Activated T-cell treated with anti-CD3 and anti-CD28 coated beads, Interleukin-2, amount 50 U/mL, for 4 hours (primary cell): ENCODE results near the gene LINC01488. TPM values are rescaled to one million over a fixed set of nuclear protein-coding genes. Genes with fewer than 3 reads are reported as not detected.

Source experiments
- ATAC-seq, 2 donors: fragments of 200-7000 bp; cut with Tn5 transposase; one replicate each; pipeline ENCODE4 v1.10.0; 2021
- DNase-seq: peaks from one replicate; pipeline ENCODE4 v3.0.0-alpha.2; 2020
- H3K27me3 Mint-ChIP-seq: one replicate; pipeline ENCODE4 v1.8.0; 2021; ENCODE audit warnings: low read depth, mixed read lengths
- H3K36me3 Mint-ChIP-seq: one replicate; pipeline ENCODE4 v1.8.0; 2022; ENCODE audit warnings: mixed read lengths; ENCODE audit not compliant: insufficient read depth
- H3K4me1 Mint-ChIP-seq: one replicate; pipeline ENCODE4 v1.8.0; 2021; ENCODE audit warnings: low read depth, mixed read lengths
- H3K4me3 Mint-ChIP-seq: one replicate; pipeline ENCODE4 v1.8.0; 2021; ENCODE audit warnings: mild to moderate bottlenecking, moderate library complexity, mixed read lengths
- H3K9me3 Mint-ChIP-seq: one replicate; pipeline ENCODE4 v1.8.0; 2021; ENCODE audit warnings: mixed read lengths
- total RNA-seq, 3 donors: library from RNA; stranded (reverse); gene quantifications; one replicate each; pipeline ENCODE4 v1.2.1, GENCODE V29; 2021

Gene LINC01488
- total RNA-seq, 3 donors from 2014 or later, result not detected

DNA sequence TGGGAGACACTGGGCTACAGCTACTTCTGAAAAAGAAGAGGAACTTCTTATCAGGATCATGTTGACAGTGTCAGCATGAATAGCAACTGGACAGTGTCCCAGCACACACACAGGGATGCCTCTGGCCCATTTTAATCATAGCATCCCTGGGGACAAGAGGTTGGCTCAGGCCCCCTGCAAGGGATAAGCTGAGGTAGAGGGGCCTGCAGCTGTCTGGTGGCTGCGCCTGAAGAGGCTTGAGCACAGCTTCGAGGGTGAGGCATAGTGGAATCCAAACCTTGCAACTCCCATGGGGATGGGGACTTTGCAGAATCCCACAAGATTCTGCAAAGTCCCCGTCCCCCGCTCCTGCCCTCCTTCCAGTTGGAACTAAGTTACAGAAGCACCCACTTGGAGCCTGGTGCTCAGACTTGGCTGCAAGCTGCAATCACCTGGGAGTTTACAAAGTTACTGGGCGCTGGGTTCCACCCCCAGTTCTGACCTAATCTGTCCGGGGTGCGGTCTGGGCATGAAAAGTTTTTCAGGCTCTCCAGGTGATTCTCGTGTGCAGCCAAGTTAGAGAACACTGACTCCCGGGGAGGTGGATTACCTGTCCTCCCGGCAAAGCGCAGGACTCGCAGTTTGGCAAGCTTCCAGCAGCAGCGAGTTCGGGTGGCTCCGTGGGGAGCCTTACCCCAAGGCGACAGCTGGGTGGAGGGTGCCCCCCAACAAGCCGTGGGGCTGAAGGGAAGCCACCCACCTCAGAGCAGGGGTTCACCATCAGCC, 16.0 kb upstream of the LINC01488 start:
- H3K27me3 Mint-ChIP-seq, result peaks cover 18% of the 10 kb centered on the region
- no peak overlapping the region for H3K4me3 Mint-ChIP-seq
- ATAC-seq (no peak), DNase-seq (no peak)
- H3K9me3 Mint-ChIP-seq, result peaks cover 10% of the 10 kb centered on the region
- no peaks in the 10 kb centered on the region for H3K4me1 Mint-ChIP-seq
- no peaks in the 10 kb centered on the region for H3K36me3 Mint-ChIP-seq

DNA sequence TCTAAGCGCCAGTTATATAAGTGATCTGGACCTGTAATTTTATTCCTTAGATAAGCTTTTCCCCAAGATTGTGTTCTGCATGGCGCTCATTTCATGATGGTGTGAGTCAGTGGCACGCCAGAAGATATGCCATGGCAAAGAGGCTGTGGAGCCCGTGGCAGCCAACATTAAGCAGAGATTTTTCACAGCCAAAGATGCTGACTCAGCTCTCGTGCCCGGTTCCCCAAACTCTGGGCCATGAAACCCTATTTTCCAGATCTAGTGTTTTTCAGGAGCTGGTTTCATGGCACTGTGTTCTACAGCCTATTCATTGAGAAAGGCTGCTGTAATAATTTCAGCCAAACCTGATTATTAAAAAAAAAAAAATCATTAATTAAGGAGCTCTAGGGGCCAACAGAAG, 15.4 kb upstream of the LINC01488 start:
- no peak overlapping the region for H3K4me3 Mint-ChIP-seq

DNA sequence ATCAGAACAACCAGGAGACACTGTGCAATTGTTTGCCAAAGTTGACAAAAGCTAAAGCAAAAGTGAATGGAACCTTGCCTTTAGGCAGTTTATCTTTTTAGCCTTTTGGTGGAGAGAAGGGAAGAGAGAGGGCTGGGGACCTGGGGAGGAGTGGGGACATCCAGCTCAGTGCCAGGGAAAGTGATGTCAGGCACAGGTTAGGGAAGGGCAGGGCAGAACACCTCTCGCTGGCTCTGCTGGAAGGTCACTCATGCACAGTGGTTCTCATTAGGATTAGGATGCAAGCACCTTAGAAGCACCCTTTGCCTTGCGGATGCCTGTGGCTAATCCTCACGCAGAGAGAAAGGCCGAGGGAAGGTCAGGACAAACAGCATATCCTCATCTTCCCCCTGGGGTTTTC, 14.3 kb upstream of the LINC01488 start:
- H3K4me1 Mint-ChIP-seq, result no peaks in the 10 kb centered on the region
- no peaks in the 10 kb centered on the region for H3K36me3 Mint-ChIP-seq
- H3K4me3 Mint-ChIP-seq, result no peak overlapping the region
- H3K27me3 Mint-ChIP-seq, result peaks cover 18% of the 10 kb centered on the region
- ATAC-seq (no peak), DNase-seq (no peak)
- H3K9me3 Mint-ChIP-seq, result no peaks in the 10 kb centered on the region

More for the DNA sequence above, 15.4 kb upstream of the LINC01488 start:
- DNase-seq (no peak), ATAC-seq (no peak)
- Mint-ChIP-seq H3K27me3 (peaks cover 13% of the 10 kb centered on the region), H3K4me1 (no peaks in the 10 kb centered on the region), H3K36me3 (no peaks in the 10 kb centered on the region), H3K9me3 (peaks cover 4% of the 10 kb centered on the region)

DNA sequence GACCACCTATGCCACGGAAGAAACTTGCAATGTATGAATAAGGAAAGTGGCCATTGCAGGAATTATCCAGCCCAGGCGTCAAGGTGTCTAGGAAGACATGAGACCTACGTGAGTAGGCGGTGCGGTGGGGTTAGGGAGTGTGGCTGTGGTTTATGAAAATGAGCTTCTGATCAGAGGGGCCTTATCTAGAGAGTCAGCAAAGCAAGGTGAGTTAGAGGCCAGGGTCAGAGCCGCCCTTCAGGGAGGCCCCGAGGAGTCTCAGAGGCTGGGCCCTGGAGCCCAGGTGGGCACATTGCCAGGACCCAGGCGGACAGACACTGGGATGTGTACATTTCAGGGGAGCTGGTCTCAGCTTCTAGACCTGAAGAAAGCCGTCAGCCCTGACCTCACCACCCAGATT, 13.8 kb upstream of the LINC01488 start:
- no peaks in the 10 kb centered on the region for H3K4me1 Mint-ChIP-seq
- H3K36me3 Mint-ChIP-seq, result no peaks in the 10 kb centered on the region
- no peak for DNase-seq
- no peak overlapping the region for H3K4me3 Mint-ChIP-seq
- no peaks in the 10 kb centered on the region for H3K9me3 Mint-ChIP-seq
- ATAC-seq, result no peak
- H3K27me3 Mint-ChIP-seq, result peaks cover 16% of the 10 kb centered on the region

DNA sequence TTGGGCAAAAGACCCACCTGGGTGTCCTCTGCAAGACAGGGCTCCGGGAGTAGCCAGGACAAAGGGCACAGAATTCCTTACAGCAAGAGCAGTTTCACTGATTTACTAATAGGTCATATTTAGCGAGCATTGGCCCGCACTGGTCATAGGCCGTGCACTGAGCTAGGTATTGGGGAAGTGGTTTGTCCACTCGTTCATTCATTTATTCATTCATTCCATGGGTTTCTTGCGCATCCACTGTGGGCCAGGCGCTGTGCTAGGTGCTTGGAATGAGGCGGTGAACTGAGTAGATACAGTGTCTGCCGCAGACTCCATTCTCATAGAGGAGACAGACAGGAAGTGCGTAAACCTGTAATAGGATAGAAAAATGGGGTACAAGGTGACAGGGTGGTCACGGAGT, 13.2 kb upstream of the LINC01488 start:
- no peak overlapping the region for H3K4me3 Mint-ChIP-seq
- H3K4me1 Mint-ChIP-seq, result no peaks in the 10 kb centered on the region
- no peak for ATAC-seq
- no peak for DNase-seq
- peaks cover under 1% of the 10 kb centered on the region for H3K9me3 Mint-ChIP-seq
- no peaks in the 10 kb centered on the region for H3K36me3 Mint-ChIP-seq
- H3K27me3 Mint-ChIP-seq, result peaks cover 15% of the 10 kb centered on the region

DNA sequence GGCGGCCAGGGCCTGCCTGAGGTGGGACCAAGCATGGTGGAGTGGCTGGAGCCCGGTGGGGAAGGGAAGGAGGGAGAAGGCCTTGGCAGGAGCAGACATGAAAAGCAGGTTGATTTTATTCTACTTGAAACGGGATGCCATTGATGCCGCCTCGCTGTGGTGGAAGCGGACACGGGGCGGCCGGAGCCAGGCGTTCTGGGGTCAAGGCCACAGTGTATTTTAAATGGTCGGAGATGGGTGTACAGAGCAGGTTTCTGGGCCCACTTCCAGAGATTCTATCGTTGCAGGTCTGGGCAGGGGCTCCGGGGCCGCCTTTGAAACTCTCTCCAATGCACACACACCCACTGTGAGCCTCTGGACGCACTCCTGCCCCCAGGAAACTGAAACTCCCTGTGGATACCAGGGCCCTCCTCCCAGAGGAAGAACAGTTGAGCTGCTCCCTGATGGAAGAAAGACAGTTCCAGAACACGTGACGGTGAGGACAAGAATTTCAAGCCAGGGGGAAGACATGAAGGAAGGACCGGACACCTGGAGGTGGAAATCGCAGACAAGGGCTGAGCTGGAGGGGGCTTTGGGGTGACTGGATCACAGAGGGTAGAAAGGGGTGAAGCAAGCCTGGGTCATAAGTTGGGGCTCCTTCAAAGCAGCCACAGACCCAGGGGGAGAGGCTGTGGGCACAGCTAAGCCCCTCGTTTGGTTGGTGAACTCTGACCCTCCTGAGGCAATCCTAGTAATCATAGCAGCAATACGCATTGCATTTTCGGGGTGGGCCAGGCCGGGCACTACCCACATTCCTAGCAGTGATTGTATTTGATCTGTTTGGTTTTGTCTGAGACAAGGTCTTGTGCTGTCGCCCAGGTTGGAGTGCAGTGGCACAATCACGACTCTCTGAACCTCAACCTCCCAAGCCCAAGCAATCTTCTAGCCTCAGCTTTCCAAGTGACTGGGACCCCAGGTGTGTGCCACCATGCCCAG, 12.3 kb upstream of the LINC01488 start:
- no peak for ATAC-seq
- peaks cover 13% of the 10 kb centered on the region for H3K27me3 Mint-ChIP-seq
- H3K9me3 Mint-ChIP-seq, result peaks cover 4% of the 10 kb centered on the region
- DNase-seq, result no peak
- H3K4me1 Mint-ChIP-seq, result no peaks in the 10 kb centered on the region
- no peaks in the 10 kb centered on the region for H3K36me3 Mint-ChIP-seq
- H3K4me3 Mint-ChIP-seq, result no peak overlapping the region

DNA sequence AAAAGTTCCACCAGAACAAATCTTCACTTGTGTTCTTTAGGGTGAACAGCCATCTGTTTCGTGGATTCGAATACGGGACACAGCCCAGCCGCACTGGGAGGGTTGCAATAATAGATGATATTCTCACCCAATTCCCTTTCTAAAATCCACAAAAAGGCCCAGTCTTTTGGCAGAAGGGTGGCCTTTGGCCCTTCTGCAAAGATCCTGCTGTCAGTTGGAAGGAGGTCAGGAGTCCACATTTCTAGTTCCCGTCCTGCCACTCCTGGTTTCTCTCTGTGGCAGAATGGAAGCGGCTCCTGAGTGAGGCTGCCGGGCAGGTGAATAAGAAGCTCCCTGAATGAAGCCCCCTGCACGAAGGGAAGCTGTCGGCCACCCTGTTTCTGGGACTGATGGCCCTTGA, 11.2 kb upstream of the LINC01488 start:
- H3K27me3 Mint-ChIP-seq, result peaks cover 7% of the 10 kb centered on the region
- H3K9me3 Mint-ChIP-seq, result peaks cover 4% of the 10 kb centered on the region
- no peaks in the 10 kb centered on the region for H3K36me3 Mint-ChIP-seq
- H3K4me3 Mint-ChIP-seq, result no peak overlapping the region
- no peaks in the 10 kb centered on the region for H3K4me1 Mint-ChIP-seq
- ATAC-seq (no peak), DNase-seq (no peak)

DNA sequence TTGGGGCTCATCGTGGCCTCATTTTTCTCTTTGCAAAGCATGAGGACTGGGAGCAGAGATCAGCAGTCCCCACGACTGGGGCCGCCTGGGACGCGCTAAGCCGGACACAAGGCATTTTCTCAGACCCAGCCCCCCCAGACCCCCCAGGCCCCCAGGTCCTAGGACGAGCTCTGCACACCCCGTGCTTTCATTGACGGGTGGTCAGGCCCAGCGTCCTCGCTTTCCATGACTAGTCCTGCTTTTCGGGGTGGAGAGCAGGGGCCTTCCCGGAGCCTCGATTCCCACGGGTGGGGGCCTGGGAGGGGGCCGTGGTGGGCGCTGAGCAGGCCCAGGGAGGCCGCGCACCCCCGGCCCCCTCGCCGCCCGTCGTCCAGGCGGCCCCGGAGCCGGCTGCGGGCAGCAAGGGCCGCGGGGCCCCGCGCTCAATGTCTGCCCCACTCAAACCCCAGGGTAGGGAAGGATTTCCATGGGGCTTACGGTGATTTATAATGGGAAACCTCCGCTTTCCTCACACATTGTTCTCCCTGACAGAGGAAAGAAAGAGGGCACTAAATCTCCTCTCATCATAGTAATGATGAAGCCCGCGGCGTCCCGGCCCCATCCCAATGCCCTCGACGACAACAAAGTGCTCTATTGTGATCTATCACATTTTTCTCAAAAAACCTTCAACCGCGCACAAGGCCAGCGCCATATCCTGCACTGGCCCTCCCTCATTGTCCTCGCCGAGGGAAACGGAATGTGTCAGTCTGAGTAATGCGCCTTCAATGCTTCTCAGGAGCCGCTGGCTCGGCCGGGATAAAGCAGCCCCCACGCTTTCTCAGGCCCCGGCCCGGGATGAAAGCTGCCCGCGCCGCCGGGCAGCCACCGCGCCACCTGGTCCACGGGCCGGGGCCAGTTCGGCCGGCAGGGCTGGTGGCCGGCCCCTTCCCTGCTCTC, 10.4 kb upstream of the LINC01488 start:
- H3K27me3 Mint-ChIP-seq, result peaks cover 7% of the 10 kb centered on the region
- no peak for DNase-seq
- no peaks in the 10 kb centered on the region for H3K36me3 Mint-ChIP-seq
- no peak overlapping the region for H3K4me3 Mint-ChIP-seq
- no peak for ATAC-seq
- H3K9me3 Mint-ChIP-seq, result peaks cover 4% of the 10 kb centered on the region
- no peaks in the 10 kb centered on the region for H3K4me1 Mint-ChIP-seq

DNA sequence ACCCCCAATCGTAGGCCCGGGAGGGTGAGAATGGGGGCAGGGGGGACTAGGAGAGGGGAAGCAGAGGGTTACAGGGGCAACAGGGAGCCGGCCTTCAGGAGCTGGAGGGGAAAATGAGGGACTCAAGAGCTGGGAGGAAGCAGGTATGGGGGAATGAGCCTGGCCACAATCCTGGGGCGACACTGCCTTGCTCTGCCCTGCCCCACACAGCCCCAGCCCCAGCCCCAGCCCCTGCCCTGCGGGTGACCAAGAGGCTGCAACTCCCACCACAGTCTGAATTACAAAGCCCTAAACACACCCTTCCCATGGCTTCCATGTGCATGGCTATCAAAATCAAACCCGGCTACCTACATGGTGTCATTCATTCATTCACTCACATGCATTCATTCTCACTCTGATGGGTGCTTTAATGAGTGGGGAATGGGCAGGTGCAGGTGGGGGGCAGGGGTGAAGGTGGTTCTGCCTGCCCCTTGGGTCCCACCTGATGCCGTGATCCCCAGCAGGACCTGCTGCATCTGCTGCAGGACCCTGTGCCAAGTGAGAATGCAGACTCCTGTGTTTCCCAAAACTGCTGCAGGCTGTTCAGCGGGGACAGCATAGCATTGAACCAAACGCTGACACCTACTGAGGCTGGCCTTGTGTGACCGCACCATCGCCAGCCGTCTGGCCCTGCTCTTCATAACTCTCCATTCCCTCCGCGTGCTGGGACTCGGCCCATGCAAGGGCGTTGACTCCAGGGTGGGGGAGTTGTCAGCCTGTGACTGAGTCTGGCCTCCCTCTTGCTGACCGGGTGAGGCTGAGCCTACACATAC, 9.5 kb upstream of the LINC01488 start:
- H3K27me3 Mint-ChIP-seq, result peaks cover 7% of the 10 kb centered on the region
- H3K36me3 Mint-ChIP-seq, result no peaks in the 10 kb centered on the region
- H3K4me1 Mint-ChIP-seq, result no peaks in the 10 kb centered on the region
- peaks cover 4% of the 10 kb centered on the region for H3K9me3 Mint-ChIP-seq
- no peak for DNase-seq
- no peak for ATAC-seq
- no peak overlapping the region for H3K4me3 Mint-ChIP-seq

DNA sequence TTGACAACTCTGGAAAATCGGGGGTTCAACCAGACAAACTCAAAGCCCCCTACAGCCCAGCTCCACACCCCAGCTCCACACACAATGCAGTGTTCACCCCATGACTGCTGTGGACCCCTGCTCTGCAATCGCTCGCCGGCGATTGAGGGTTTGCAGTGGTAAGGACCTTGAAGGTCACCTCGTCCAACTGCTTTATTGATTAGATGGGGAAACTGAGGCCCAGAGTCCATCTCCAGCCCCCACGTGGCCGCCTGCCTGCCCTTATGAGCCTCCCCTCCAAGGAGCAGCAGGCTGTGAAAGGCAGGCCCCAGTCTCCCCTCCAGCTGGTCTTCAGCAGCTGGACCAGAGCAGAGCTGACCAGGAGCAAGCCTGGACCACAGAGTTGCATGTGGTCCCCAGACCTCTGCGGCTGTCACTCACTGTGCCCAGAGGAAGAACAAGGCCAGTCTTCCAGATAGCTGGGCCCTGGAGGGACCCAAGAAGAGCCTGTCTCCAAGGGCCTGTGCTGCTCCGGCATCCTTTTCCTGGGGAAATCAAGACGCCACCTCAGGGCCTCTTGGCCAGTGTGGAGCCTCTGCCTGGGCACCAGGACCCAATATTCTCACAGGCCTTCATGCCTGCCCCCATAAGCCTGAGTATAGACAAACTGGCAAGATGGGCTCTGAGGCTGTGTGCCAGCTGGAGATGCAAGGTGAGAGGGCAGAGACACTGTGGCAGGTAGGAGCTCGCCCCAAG, 8.8 kb upstream of the LINC01488 start:
- no peak overlapping the region for H3K4me3 Mint-ChIP-seq
- H3K36me3 Mint-ChIP-seq, result no peaks in the 10 kb centered on the region
- DNase-seq, result no peak
- peaks cover 7% of the 10 kb centered on the region for H3K27me3 Mint-ChIP-seq
- ATAC-seq, result no peak
- H3K9me3 Mint-ChIP-seq, result peaks cover 4% of the 10 kb centered on the region
- no peaks in the 10 kb centered on the region for H3K4me1 Mint-ChIP-seq

DNA sequence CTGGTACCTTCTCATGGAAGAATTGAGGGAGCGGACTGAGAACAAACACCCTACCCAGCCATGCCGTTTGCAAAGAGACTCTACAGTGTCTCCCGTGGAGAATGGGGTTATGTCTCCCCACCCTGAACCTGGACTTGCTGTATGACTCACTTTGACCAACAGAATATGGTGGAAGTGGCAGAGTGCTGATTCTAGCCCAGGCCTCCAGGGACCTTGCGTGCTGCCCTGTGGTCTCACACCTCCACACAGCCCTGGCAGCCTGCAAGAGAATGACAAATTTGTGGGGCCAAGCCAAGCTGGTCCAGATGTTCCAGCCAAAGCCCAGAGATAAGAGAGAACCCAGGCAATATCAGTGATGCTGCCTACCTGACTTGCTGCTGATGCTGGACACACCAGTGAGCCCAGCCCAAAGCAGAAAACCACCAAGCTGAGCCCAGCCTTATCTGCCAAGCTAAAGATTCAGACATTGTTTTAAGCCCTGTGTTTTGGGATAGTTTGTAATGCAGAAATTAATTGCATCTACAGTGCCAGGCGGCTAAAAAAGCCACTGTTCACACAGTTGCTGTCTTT, 8.1 kb upstream of the LINC01488 start:
- ATAC-seq, result no peak
- Mint-ChIP-seq H3K36me3 (no peaks in the 10 kb centered on the region), H3K9me3 (peaks cover 4% of the 10 kb centered on the region), H3K4me3 (no peak overlapping the region), H3K4me1 (no peaks in the 10 kb centered on the region), H3K27me3 (peaks cover 7% of the 10 kb centered on the region)
- DNase-seq, result no peak

DNA sequence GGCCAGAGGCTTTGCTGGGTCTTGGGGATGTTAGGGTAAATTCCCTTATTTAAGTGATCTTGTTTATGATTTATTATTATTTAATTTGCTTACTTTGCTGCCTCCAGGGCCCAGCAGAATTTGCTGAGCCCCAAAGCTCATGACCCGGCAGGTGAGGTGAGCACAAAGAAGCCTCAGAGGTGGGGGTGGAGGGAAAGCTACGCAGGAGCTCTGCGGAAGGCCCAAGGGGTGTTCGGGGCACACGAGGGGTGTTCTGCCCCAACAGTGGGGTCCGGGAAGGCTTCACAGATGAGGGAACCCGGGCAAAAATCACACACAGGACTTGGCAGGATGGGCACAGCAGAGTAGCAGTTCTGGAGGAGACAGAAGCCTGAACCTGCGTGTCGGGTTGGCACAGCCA, 6.7 kb upstream of the LINC01488 start:
- ATAC-seq, result no peak
- H3K9me3 Mint-ChIP-seq, result peaks cover 4% of the 10 kb centered on the region
- no peak for DNase-seq
- no peak overlapping the region for H3K4me3 Mint-ChIP-seq
- H3K27me3 Mint-ChIP-seq, result peaks cover 7% of the 10 kb centered on the region
- no peaks in the 10 kb centered on the region for H3K36me3 Mint-ChIP-seq
- H3K4me1 Mint-ChIP-seq, result no peaks in the 10 kb centered on the region
